WTC11 (cell line): ENCODE results near the gene FAT4. TPM values are rescaled to one million over a fixed set of nuclear protein-coding genes. Genes with fewer than 3 reads are reported as not detected.
A peak's percentile ranks its signal among the peaks of the same experiment; 100 is the strongest.

Experiments used
- ATAC-seq: fragments of 200-7000 bp; cut with Tn5 transposase; 2 replicates; pipeline ENCODE4 v1.10.0; 2021; ENCODE audit warnings: mild to moderate bottlenecking, moderate library complexity
- CTCF ChIA-PET: fragments of 300-600 bp; sonication (Branson Sonifier 250); formaldehyde crosslinking; loops from one replicate; lab custom pipeline; 2021; ENCODE audit warnings: antibody characterized with exemption; lab: Charles Lee
- POLR2A ChIA-PET: fragments of 350-600 bp; sonication (Branson Sonifier 250); formaldehyde crosslinking; loops from one replicate; lab custom pipeline; 2021; ENCODE audit warnings: antibody characterized with exemption; lab: Charles Lee
- DNase-seq: peaks from one replicate; pipeline ENCODE4 v3.0.0; 2021; ENCODE audit warnings: low spot score
- H3K27ac Mint-ChIP-seq: 2 replicates; pipeline ENCODE4 v1.8.0; 2021; ENCODE audit warnings: mixed read lengths
- H3K27me3 Mint-ChIP-seq: 2 replicates; pipeline ENCODE4 v1.8.0; 2021; ENCODE audit warnings: low read depth, mild to moderate bottlenecking, moderate library complexity, mixed read lengths
- H3K36me3 Mint-ChIP-seq: 2 replicates; pipeline ENCODE4 v1.8.0; 2021; ENCODE audit warnings: mixed read lengths
- H3K4me1 Mint-ChIP-seq: 2 replicates; pipeline ENCODE4 v1.8.0; 2022; ENCODE audit warnings: mixed read lengths
- H3K4me3 Mint-ChIP-seq: 2 replicates; pipeline ENCODE4 v1.8.0; 2021; ENCODE audit warnings: mild to moderate bottlenecking, moderate library complexity, mixed read lengths
- H3K9me3 Mint-ChIP-seq: 2 replicates; pipeline ENCODE4 v1.8.0; 2021; ENCODE audit warnings: mixed read lengths
- HMGA2 ChIP-seq: fragments of 250-450 bp; sonication (Bioruptor Pico); IDR thresholded peaks from 2 replicates; pipeline ENCODE4 v1.4.0; 2021; ENCODE audit warnings: mild to moderate bottlenecking, moderate library complexity
- ZNF512 ChIP-seq: sonication (generic); formaldehyde crosslinking; IDR thresholded peaks from 2 replicates; pipeline ENCODE4 v1.8.1; 2022; ENCODE audit warnings: missing genetic modification reagents, borderline replicate concordance
- total RNA-seq: library from RNA; stranded (reverse); gene quantifications from 3 replicates; pipeline ENCODE4 v1.2.3, GENCODE V29; 2021

Gene FAT4
- total RNA-seq, 1 experiment from 2014 or later, result 10.5 TPM

DNA sequence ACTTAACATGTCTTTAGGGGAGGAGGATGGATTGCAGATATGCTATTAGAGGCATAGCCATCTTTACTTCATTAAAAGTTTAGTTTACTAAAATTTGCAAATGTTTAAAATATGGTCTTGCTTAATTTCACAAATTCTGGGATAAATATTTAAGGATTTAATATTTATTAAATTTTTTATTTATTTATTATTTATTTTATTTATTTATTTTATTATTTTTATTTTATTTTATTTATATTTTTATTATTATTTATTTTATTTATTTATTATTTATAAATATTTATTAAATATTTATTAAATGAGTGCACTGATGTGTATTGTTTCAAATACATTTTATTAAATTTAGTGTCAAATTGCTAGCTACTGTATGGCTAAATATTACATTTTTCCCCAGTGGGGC, 46.0 kb downstream of the FAT4 start:
- no peak for DNase-seq
- H3K9me3 Mint-ChIP-seq, result peaks cover 5% of the 10 kb centered on the region
- H3K36me3 Mint-ChIP-seq, result no peaks in the 10 kb centered on the region
- H3K27ac Mint-ChIP-seq, result no peak overlapping the region
- ATAC-seq, result no peak
- ChIA-PET POLR2A (no interaction called here), CTCF (no interaction called here)
- no peak overlapping the region for H3K4me3 Mint-ChIP-seq
- peaks cover 39% of the 10 kb centered on the region for H3K4me1 Mint-ChIP-seq
- TF ChIP-seq ZNF512 (no peak), HMGA2 (CRISPR knock-in tag) (peak; percentile 96)
- peaks cover 10% of the 10 kb centered on the region for H3K27me3 Mint-ChIP-seq
